GM23338 (cell line): ENCODE measurements around the gene FYB2.

Source experiments
- CREB1 ChIP-seq: fragments of 250-450 bp; sonication (Bioruptor Pico); IDR thresholded peaks from 2 replicates; pipeline ENCODE4 v1.5.0; 2020; ENCODE audit warnings: low read depth, mild to moderate bottlenecking, moderate library complexity
- EZH2 ChIP-seq: fragments of 200-600 bp; sonication (generic); IDR thresholded peaks from one replicate; pipeline ENCODE4 v1.8.0; 2017; ENCODE audit warnings: antibody characterized with exemption, mild to moderate bottlenecking, low read depth; ENCODE audit not compliant: unreplicated experiment
- EZH2phosphoT487 ChIP-seq: fragments of 200-600 bp; sonication (generic); IDR thresholded peaks from one replicate; pipeline ENCODE4 v1.8.1; 2018; ENCODE audit warnings: antibody characterized with exemption; ENCODE audit not compliant: unreplicated experiment
- JUNB ChIP-seq: IDR thresholded peaks from one replicate; pipeline ENCODE4 v1.6.1; 2016; ENCODE audit warnings: antibody characterized with exemption; ENCODE audit not compliant: unreplicated experiment
- NANOG ChIP-seq: IDR thresholded peaks from 2 replicates; pipeline ENCODE4 v1.6.1; 2016; ENCODE audit warnings: antibody characterized with exemption, borderline replicate concordance
- POLR2AphosphoS5 ChIP-seq: IDR thresholded peaks from 2 replicates; pipeline ENCODE4 v1.6.1; 2016; ENCODE audit warnings: antibody characterized with exemption, low read depth
- STAT1 ChIP-seq: IDR thresholded peaks from one replicate; pipeline ENCODE4 v1.6.1; 2016; ENCODE audit warnings: antibody characterized with exemption; ENCODE audit not compliant: unreplicated experiment
- ZNF114 ChIP-seq: fragments of 250-450 bp; sonication (Bioruptor Pico); IDR thresholded peaks from 2 replicates; pipeline ENCODE4 v1.5.0; 2020; ENCODE audit warnings: mild to moderate bottlenecking, moderate library complexity
- TF ChIP-seq, protein P1 (sequence below), 2 experiments: fragments of 200-600 bp in 1 of 2; sonication (generic) in 1 of 2; conservative IDR thresholded peaks; 2 replicates each; pipeline versions ENCODE4 v1.5.1 to v1.6.1; 2016 to 2017; ENCODE audit warnings: antibody characterized with exemption in 2 of 2, low read depth in 2 of 2, mild to moderate bottlenecking in 2 of 2, moderate library complexity in 1 of 2
- TF ChIP-seq, protein P2 (sequence below): IDR thresholded peaks from one replicate; pipeline ENCODE4 v1.6.1; 2018; ENCODE audit warnings: antibody characterized with exemption; ENCODE audit not compliant: unreplicated experiment
- TF ChIP-seq, protein P3 (sequence below): fragments of 250-450 bp; sonication (Bioruptor Pico); IDR thresholded peaks from 2 replicates; pipeline ENCODE4 v1.5.0; 2020; ENCODE audit warnings: mild to moderate bottlenecking, moderate library complexity

DNA sequence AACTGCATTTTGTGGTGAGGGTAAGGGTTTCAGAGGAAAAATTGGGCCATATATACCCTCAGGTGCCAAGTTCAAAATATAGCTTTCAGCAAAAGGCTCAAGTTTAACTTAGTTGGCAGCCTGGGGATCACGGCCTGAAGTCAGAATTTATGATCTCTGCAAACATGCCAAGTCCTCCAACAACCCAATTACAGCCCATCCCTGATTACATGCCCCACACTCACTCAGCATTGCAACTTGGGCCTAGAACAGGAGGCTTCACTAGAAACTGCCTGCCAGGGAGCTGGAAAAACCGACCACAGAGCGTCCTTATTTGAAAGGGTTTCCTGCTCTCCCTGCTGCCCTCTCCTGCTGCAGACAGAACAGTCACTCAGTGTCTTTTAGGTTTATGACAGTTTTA, 12.4 kb downstream of the FYB2 start:
- TF ChIP-seq, protein P1, sequence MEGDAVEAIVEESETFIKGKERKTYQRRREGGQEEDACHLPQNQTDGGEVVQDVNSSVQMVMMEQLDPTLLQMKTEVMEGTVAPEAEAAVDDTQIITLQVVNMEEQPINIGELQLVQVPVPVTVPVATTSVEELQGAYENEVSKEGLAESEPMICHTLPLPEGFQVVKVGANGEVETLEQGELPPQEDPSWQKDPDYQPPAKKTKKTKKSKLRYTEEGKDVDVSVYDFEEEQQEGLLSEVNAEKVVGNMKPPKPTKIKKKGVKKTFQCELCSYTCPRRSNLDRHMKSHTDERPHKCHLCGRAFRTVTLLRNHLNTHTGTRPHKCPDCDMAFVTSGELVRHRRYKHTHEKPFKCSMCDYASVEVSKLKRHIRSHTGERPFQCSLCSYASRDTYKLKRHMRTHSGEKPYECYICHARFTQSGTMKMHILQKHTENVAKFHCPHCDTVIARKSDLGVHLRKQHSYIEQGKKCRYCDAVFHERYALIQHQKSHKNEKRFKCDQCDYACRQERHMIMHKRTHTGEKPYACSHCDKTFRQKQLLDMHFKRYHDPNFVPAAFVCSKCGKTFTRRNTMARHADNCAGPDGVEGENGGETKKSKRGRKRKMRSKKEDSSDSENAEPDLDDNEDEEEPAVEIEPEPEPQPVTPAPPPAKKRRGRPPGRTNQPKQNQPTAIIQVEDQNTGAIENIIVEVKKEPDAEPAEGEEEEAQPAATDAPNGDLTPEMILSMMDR (conservative IDR thresholded peaks at IDR 0.05; ENCODE audit: low read depth in 2 of 2) = 0 out of 4 replicates have a peak, but pooled peaks of 1 of the 2 experiments have one; percentile 15
- TF ChIP-seq POLR2AphosphoS5 (no peak), EZH2 (no peak), EZH2phosphoT487 (no peak), JUNB (no peak), NANOG (no peak), CREB1 (CRISPR knock-in tag) (no peak), STAT1 (no peak), ZNF114 (CRISPR knock-in tag) (no peak)
- TF ChIP-seq, protein P2, sequence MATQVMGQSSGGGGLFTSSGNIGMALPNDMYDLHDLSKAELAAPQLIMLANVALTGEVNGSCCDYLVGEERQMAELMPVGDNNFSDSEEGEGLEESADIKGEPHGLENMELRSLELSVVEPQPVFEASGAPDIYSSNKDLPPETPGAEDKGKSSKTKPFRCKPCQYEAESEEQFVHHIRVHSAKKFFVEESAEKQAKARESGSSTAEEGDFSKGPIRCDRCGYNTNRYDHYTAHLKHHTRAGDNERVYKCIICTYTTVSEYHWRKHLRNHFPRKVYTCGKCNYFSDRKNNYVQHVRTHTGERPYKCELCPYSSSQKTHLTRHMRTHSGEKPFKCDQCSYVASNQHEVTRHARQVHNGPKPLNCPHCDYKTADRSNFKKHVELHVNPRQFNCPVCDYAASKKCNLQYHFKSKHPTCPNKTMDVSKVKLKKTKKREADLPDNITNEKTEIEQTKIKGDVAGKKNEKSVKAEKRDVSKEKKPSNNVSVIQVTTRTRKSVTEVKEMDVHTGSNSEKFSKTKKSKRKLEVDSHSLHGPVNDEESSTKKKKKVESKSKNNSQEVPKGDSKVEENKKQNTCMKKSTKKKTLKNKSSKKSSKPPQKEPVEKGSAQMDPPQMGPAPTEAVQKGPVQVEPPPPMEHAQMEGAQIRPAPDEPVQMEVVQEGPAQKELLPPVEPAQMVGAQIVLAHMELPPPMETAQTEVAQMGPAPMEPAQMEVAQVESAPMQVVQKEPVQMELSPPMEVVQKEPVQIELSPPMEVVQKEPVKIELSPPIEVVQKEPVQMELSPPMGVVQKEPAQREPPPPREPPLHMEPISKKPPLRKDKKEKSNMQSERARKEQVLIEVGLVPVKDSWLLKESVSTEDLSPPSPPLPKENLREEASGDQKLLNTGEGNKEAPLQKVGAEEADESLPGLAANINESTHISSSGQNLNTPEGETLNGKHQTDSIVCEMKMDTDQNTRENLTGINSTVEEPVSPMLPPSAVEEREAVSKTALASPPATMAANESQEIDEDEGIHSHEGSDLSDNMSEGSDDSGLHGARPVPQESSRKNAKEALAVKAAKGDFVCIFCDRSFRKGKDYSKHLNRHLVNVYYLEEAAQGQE = no peak
- TF ChIP-seq, protein P3, sequence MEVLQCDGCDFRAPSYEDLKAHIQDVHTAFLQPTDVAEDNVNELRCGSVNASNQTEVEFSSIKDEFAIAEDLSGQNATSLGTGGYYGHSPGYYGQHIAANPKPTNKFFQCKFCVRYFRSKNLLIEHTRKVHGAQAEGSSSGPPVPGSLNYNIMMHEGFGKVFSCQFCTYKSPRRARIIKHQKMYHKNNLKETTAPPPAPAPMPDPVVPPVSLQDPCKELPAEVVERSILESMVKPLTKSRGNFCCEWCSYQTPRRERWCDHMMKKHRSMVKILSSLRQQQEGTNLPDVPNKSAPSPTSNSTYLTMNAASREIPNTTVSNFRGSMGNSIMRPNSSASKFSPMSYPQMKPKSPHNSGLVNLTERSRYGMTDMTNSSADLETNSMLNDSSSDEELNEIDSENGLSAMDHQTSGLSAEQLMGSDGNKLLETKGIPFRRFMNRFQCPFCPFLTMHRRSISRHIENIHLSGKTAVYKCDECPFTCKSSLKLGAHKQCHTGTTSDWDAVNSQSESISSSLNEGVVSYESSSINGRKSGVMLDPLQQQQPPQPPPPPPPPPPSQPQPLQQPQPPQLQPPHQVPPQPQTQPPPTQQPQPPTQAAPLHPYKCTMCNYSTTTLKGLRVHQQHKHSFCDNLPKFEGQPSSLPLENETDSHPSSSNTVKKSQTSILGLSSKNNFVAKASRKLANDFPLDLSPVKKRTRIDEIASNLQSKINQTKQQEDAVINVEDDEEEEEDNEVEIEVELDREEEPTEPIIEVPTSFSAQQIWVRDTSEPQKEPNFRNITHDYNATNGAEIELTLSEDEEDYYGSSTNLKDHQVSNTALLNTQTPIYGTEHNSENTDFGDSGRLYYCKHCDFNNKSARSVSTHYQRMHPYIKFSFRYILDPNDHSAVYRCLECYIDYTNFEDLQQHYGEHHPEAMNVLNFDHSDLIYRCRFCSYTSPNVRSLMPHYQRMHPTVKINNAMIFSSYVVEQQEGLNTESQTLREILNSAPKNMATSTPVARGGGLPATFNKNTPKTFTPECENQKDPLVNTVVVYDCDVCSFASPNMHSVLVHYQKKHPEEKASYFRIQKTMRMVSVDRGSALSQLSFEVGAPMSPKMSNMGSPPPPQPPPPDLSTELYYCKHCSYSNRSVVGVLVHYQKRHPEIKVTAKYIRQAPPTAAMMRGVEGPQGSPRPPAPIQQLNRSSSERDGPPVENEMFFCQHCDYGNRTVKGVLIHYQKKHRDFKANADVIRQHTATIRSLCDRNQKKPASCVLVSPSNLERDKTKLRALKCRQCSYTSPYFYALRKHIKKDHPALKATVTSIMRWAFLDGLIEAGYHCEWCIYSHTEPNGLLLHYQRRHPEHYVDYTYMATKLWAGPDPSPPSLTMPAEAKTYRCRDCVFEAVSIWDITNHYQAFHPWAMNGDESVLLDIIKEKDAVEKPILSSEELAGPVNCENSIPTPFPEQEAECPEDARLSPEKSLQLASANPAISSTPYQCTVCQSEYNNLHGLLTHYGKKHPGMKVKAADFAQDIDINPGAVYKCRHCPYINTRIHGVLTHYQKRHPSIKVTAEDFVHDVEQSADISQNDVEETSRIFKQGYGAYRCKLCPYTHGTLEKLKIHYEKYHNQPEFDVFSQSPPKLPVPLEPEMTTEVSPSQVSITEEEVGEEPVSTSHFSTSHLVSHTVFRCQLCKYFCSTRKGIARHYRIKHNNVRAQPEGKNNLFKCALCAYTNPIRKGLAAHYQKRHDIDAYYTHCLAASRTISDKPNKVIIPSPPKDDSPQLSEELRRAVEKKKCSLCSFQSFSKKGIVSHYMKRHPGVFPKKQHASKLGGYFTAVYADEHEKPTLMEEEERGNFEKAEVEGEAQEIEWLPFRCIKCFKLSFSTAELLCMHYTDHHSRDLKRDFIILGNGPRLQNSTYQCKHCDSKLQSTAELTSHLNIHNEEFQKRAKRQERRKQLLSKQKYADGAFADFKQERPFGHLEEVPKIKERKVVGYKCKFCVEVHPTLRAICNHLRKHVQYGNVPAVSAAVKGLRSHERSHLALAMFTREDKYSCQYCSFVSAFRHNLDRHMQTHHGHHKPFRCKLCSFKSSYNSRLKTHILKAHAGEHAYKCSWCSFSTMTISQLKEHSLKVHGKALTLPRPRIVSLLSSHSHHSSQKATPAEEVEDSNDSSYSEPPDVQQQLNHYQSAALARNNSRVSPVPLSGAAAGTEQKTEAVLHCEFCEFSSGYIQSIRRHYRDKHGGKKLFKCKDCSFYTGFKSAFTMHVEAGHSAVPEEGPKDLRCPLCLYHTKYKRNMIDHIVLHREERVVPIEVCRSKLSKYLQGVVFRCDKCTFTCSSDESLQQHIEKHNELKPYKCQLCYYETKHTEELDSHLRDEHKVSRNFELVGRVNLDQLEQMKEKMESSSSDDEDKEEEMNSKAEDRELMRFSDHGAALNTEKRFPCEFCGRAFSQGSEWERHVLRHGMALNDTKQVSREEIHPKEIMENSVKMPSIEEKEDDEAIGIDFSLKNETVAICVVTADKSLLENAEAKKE (CRISPR knock-in tag) = no peak
